Prostate gland (tissue), 2 donors: Measurements from ENCODE around the gene ARGLU1.

Source experiments
- CTCF ChIP-seq, 4 experiments: fragments of 200-600 bp in 2 of 4; fragments of 450-650 bp in 2 of 4; sonication (generic) in 2 of 4; IDR thresholded peaks; 1 replicate in 3 of 4; 2 replicates in 1 of 4; pipeline ENCODE4 v1.5.1; 2016 to 2019; ENCODE audit warnings: antibody characterized with exemption in 4 of 4, mild to moderate bottlenecking in 2 of 4, moderate library complexity in 2 of 4
- POLR2A ChIP-seq: fragments of 450-650 bp; IDR thresholded peaks from one replicate; pipeline ENCODE4 v1.6.1; 2016; ENCODE audit warnings: antibody characterized with exemption, mild to moderate bottlenecking

GRCh38 chr13:106558527-106558926, 9.4 kb downstream of the ARGLU1 start:
- TF ChIP-seq POLR2A (no peak), CTCF (IDR thresholded peaks at IDR 0.05) (no peak)
